HCT116 (cell line): Measurements from ENCODE around the gene CNPY3.

Experiments used
- CEBPB ChIP-seq: IDR thresholded peaks from 2 replicates; pipeline ENCODE4 v1.6.1; 2012; ENCODE audit warnings: low read depth
- EGR1 ChIP-seq: IDR thresholded peaks from 2 replicates; pipeline ENCODE4 v1.6.1; 2012; ENCODE audit warnings: low read depth
- ELF1 ChIP-seq: IDR thresholded peaks from 2 replicates; pipeline ENCODE4 v1.6.1; 2012; ENCODE audit warnings: low read depth, borderline replicate concordance
- EZH2 ChIP-seq: fragments of 200-600 bp; sonication (generic); IDR thresholded peaks from 2 replicates; pipeline ENCODE4 v1.6.1; 2017; ENCODE audit warnings: antibody characterized with exemption, mixed run types
- EZH2phosphoT487 ChIP-seq: fragments of 200-600 bp; IDR thresholded peaks from 2 replicates; pipeline ENCODE4 v1.6.1; 2018; ENCODE audit warnings: antibody characterized with exemption, borderline replicate concordance
- JUND ChIP-seq: IDR thresholded peaks from 2 replicates; pipeline ENCODE4 v1.6.1; 2012
- POLR2A ChIP-seq: IDR thresholded peaks from 2 replicates; pipeline ENCODE4 v1.7.0; 2011; ENCODE audit warnings: borderline replicate concordance; ENCODE audit not compliant: insufficient read depth, insufficient read length; ENCODE audit errors: extremely low read depth
- POLR2AphosphoS5 ChIP-seq: IDR thresholded peaks from 2 replicates; pipeline ENCODE4 v1.6.1; 2011; ENCODE audit warnings: mild to moderate bottlenecking, low read depth, low read length, moderate library complexity
- YY1 ChIP-seq: IDR thresholded peaks from 2 replicates; pipeline ENCODE4 v1.6.1; 2011; ENCODE audit warnings: low read length, low read depth, moderate library complexity, mild to moderate bottlenecking; ENCODE audit not compliant: insufficient replicate concordance; ENCODE audit errors: extremely low read depth
- ZFX ChIP-seq: fragments of 450-650 bp; IDR thresholded peaks from 2 replicates; pipeline ENCODE4 v1.6.1; 2017
- ZNF274 ChIP-seq: fragments of 200-500 bp; sonication (Bioruptor generic); IDR thresholded peaks from 2 replicates; pipeline ENCODE4 v1.6.1; 2014; ENCODE audit warnings: mild to moderate bottlenecking, low read depth, low read length, inconsistent platforms
- TF ChIP-seq, protein P1 (sequence below): IDR thresholded peaks from 2 replicates; pipeline ENCODE4 v1.6.1; 2012
- TF ChIP-seq, protein P2 (sequence below): IDR thresholded peaks from 2 replicates; pipeline ENCODE4 v1.6.1; 2011; ENCODE audit warnings: mild to moderate bottlenecking, low read length, moderate library complexity; ENCODE audit not compliant: insufficient replicate concordance; ENCODE audit errors: extremely low read depth
- TF ChIP-seq, protein P3 (sequence below), 3 experiments: fragments of 200-600 bp in 1 of 3; sonication (generic) in 1 of 3; IDR thresholded peaks in 2 of 3; conservative IDR thresholded peaks in 1 of 3; 2 replicates each; pipeline ENCODE4 v1.5.1; 2012 to 2017; ENCODE audit warnings: low read depth in 2 of 3, low read length in 2 of 3, antibody characterized with exemption in 1 of 3, borderline replicate concordance in 1 of 3, control low read depth in 1 of 3, mild to moderate bottlenecking in 1 of 3, mixed read lengths in 1 of 3, mixed run types in 1 of 3, moderate library complexity in 1 of 3; ENCODE audit not compliant: insufficient read depth in 1 of 3

DNA sequence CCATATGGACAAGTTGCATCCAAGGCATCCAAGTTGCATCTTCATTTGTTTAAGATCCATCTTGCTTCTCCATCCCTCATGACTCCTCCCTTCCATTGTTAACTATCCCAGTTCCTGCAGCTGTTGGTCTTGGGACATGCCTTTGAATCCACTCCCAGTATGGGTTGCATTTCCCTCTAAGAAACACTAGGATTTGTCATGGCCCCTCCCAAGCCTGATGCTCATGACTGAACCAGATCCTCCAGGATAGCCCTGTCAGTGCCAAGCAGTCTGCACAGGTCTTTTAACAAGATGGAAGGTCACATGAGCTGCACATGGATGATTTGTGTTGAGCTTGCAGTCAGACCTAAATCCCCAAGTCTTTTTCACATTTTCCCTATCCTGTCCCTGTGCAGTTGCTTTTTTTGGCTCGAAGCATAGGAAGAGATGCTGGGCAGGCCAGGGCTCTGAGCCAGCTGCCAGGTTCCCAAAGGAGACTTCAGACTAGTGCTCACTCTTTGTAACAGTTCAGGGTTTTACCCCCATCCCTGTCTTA is 59.3 kb downstream of the CNPY3 start:
- TF ChIP-seq JUND (no peak), CEBPB (no peak), YY1 (no peak), EZH2phosphoT487 (no peak), EZH2 (no peak), ELF1 (no peak), POLR2AphosphoS5 (no peak), POLR2A (no peak), EGR1 (no peak), ZNF274 (no peak), ZFX (no peak)
- TF ChIP-seq, protein P1, sequence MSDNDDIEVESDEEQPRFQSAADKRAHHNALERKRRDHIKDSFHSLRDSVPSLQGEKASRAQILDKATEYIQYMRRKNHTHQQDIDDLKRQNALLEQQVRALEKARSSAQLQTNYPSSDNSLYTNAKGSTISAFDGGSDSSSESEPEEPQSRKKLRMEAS, result no peak
- TF ChIP-seq, protein P2, sequence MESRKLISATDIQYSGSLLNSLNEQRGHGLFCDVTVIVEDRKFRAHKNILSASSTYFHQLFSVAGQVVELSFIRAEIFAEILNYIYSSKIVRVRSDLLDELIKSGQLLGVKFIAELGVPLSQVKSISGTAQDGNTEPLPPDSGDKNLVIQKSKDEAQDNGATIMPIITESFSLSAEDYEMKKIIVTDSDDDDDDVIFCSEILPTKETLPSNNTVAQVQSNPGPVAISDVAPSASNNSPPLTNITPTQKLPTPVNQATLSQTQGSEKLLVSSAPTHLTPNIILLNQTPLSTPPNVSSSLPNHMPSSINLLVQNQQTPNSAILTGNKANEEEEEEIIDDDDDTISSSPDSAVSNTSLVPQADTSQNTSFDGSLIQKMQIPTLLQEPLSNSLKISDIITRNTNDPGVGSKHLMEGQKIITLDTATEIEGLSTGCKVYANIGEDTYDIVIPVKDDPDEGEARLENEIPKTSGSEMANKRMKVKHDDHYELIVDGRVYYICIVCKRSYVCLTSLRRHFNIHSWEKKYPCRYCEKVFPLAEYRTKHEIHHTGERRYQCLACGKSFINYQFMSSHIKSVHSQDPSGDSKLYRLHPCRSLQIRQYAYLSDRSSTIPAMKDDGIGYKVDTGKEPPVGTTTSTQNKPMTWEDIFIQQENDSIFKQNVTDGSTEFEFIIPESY, result no peak
- TF ChIP-seq, protein P3, sequence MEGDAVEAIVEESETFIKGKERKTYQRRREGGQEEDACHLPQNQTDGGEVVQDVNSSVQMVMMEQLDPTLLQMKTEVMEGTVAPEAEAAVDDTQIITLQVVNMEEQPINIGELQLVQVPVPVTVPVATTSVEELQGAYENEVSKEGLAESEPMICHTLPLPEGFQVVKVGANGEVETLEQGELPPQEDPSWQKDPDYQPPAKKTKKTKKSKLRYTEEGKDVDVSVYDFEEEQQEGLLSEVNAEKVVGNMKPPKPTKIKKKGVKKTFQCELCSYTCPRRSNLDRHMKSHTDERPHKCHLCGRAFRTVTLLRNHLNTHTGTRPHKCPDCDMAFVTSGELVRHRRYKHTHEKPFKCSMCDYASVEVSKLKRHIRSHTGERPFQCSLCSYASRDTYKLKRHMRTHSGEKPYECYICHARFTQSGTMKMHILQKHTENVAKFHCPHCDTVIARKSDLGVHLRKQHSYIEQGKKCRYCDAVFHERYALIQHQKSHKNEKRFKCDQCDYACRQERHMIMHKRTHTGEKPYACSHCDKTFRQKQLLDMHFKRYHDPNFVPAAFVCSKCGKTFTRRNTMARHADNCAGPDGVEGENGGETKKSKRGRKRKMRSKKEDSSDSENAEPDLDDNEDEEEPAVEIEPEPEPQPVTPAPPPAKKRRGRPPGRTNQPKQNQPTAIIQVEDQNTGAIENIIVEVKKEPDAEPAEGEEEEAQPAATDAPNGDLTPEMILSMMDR (IDR thresholded peaks at IDR 0.05 in 2 of 3, conservative IDR thresholded peaks at IDR 0.05 in 1 of 3; ENCODE audit: borderline replicate concordance in 1 of 3, insufficient read depth in 1 of 3, low read depth in 2 of 3, low read length in 2 of 3), result no peak
